ENCODE measurements around the gene TELO2.

DNA sequence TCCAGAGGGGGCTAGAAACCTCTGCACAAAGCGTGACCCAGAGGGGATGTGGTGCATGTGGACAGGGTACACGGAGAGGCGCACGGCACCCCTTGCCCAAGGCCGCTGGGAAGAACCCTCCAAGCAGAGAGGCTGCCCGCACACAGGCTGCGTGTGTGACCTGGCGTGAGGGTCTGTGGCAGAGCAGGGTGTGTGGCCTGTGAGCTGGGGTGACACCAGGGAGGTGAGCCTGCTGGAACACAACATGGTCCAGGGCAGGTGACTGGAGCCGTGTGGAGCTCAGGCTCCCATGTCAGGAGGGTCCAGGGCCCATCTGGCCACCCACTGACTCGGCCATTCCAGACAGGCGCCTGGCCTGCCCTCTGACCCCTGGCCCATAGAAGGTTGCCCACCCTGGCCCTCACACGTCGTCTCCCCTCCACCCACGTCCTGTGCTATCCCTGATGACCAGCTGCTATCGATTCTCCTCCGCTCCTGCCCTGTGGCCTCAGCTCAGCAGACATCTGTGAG lies 25.5 kb downstream of the TELO2 start:
- TF ChIP-seq EZH2 (IDR thresholded peaks at IDR 0.05; ENCODE audit: borderline replicate concordance, low read depth, low read length, severe bottlenecking) (no peak), POLR2A (IDR thresholded peaks at IDR 0.05; ENCODE audit: low read depth, low read length) (no peak)
- TF ChIP-seq, protein P1, sequence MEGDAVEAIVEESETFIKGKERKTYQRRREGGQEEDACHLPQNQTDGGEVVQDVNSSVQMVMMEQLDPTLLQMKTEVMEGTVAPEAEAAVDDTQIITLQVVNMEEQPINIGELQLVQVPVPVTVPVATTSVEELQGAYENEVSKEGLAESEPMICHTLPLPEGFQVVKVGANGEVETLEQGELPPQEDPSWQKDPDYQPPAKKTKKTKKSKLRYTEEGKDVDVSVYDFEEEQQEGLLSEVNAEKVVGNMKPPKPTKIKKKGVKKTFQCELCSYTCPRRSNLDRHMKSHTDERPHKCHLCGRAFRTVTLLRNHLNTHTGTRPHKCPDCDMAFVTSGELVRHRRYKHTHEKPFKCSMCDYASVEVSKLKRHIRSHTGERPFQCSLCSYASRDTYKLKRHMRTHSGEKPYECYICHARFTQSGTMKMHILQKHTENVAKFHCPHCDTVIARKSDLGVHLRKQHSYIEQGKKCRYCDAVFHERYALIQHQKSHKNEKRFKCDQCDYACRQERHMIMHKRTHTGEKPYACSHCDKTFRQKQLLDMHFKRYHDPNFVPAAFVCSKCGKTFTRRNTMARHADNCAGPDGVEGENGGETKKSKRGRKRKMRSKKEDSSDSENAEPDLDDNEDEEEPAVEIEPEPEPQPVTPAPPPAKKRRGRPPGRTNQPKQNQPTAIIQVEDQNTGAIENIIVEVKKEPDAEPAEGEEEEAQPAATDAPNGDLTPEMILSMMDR (IDR thresholded peaks at IDR 0.05; ENCODE audit: extremely low read depth in 1 of 2, insufficient read depth in 1 of 2, low read depth in 1 of 2, low read length in 2 of 2) = no peak

Measured in endothelial cell of umbilical vein (primary cell).